Stimulated activated memory B cell treated with anti-CD40 and anti-IgM and Interleukin-4, amounts not matched to agents 10 μg/mL and 1 μg/mL and 100 μg/mL, for 72 hours (primary cell): ENCODE results near the gene SGK1.
"Not testable (repeated sequence)": the region's sequence is repeated elsewhere in the genome, so short reads cannot be mapped to it uniquely, and the experiment has no call there.

Source experiments
- ATAC-seq: fragments of 150-1000 bp; cut with Tn5 transposase; 2 replicates; pipeline ENCODE4 v1.10.0; 2021
- H3K27ac Mint-ChIP-seq: one replicate; pipeline ENCODE4 v1.8.0; 2022; ENCODE audit warnings: mild to moderate bottlenecking, mixed read lengths
- H3K27me3 Mint-ChIP-seq: one replicate; pipeline ENCODE4 v1.8.0; 2022; ENCODE audit warnings: mixed read lengths
- H3K36me3 Mint-ChIP-seq: one replicate; pipeline ENCODE4 v1.8.0; 2022; ENCODE audit warnings: mixed read lengths
- H3K4me1 Mint-ChIP-seq: one replicate; pipeline ENCODE4 v1.8.0; 2022; ENCODE audit warnings: mixed read lengths
- H3K4me3 Mint-ChIP-seq: one replicate; pipeline ENCODE4 v1.8.0; 2022; ENCODE audit warnings: mild to moderate bottlenecking, moderate library complexity, mixed read lengths
- H3K9me3 Mint-ChIP-seq: one replicate; pipeline ENCODE4 v1.8.0; 2022; ENCODE audit warnings: mixed read lengths

The SGK1 gene

DNA sequence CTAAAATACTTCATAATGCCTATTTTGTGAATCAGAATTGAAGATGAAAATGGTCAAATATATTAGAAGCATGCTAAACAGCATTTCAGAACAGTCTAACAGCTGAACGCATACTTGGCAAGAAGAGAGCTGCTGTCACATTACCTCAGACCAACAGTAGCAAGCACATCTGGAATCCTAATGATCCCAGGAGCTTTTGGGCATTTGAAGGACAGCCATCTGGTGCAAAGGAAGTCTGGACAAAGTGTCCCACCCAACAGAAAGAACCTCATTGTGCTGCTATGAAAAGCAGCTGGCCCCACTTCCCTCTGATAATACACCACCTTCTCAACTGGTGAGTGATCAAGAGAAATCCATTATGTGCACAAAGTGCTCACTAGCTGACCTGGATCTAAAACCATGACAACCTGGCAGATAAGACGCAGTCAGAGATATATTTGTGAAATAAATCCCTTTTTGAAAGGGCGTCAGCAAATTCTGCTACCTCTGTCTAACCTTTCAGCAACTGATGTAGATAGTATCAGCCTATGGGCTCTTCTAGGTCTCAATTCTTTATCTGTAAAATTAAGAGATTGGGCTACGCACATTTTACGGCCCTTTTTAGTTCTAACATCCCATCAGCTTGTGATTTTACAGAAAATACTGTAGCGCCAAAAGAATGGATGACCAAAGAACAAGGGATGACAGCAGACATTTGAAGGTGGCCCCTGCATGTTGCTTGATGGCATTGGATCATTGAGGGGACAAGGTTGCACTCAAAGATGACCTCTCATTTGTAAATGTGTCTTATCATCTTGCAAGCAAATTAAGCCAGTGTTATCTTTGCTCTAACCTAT lies 78.7 kb downstream of the SGK1 start:
- Mint-ChIP-seq H3K27ac (no peak overlapping the region), H3K4me1 (peaks cover 43% of the 10 kb centered on the region), H3K36me3 (peaks cover 5% of the 10 kb centered on the region), H3K4me3 (no peak overlapping the region), H3K27me3 (no peaks in the 10 kb centered on the region), H3K9me3 (peaks cover 3% of the 10 kb centered on the region)
- no peak for ATAC-seq

- H3K4me1 Mint-ChIP-seq: peaks cover 45% of the 10 kb centered on the region
- H3K27ac Mint-ChIP-seq: no peak overlapping the region
- H3K4me3 Mint-ChIP-seq: no peak overlapping the region
- ATAC-seq: no peak
- peaks cover 3% of the 10 kb centered on the region for H3K9me3 Mint-ChIP-seq
- H3K36me3 Mint-ChIP-seq: peaks cover 5% of the 10 kb centered on the region
- H3K27me3 Mint-ChIP-seq: no peaks in the 10 kb centered on the region
These were observed 79.9 kb downstream of the SGK1 start for GRCh38 chr6:134238006-134238405.

GRCh38 chr6:134235937-134236751 lies 81.8 kb downstream of the SGK1 start:
- H3K4me3 Mint-ChIP-seq: peak overlapping the region; percentile 31
- no peaks in the 10 kb centered on the region for H3K9me3 Mint-ChIP-seq
- H3K27ac Mint-ChIP-seq: peak overlapping the region; percentile 82
- peaks cover 40% of the 10 kb centered on the region for H3K4me1 Mint-ChIP-seq
- no peaks in the 10 kb centered on the region for H3K27me3 Mint-ChIP-seq
- ATAC-seq: peak; percentile 96
- H3K36me3 Mint-ChIP-seq: no peaks in the 10 kb centered on the region

DNA sequence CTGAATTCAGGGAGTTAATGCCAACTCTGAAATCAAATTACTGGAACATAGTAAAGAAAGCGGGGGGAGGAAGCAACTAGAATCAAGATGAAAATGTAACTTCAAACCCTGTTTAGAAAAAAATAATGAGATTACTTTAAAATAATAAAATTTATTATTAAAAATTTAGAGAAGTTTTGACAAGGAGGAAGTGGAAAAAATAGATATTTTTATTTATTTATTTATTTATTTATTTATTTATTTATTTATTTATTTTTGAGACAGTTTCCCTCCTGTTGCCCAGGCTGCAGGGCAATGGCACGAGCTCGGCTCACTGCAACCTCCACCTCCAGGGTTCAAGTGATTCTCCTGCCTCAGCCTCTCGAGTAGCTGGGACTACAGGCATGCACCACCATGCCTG lies 82.6 kb downstream of the SGK1 start:
- not testable (repeated sequence) for H3K36me3 Mint-ChIP-seq, H3K27me3 Mint-ChIP-seq, ATAC-seq, H3K9me3 Mint-ChIP-seq, H3K4me3 Mint-ChIP-seq
- H3K27ac Mint-ChIP-seq: peak overlapping the region; percentile 82
- H3K4me1 Mint-ChIP-seq: peaks cover 37% of the 10 kb centered on the region

- Mint-ChIP-seq H3K36me3 (no peaks in the 10 kb centered on the region), H3K9me3 (no peaks in the 10 kb centered on the region), H3K27me3 (no peaks in the 10 kb centered on the region), H3K4me1 (peaks cover 33% of the 10 kb centered on the region), H3K27ac (no peak overlapping the region), H3K4me3 (no peak overlapping the region)
- ATAC-seq: no peak
These were observed 84.5 kb downstream of the SGK1 start for GRCh38 chr6:134233180-134233955.

DNA sequence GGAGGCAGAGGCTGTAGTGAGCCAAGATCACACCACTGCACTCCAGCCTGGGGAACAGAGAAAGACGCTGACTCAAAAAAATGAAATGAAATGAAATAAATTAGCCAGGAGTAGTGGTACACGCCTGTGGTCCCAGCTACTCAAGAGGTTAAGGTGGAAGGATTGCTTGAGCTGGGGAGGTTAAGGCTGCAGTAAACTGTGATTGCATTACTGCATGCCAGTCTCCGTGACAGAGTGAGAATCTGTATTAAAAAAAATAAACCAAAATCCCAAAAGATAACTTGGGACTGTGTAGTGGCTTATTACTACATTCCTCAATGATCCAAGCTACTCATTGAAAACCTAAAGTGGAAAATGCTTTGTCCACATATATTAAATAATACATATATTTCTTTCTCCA lies 87.0 kb downstream of the SGK1 start:
- H3K36me3 Mint-ChIP-seq: no peaks in the 10 kb centered on the region
- no peaks in the 10 kb centered on the region for H3K9me3 Mint-ChIP-seq
- H3K27ac Mint-ChIP-seq: no peak overlapping the region
- peaks cover 28% of the 10 kb centered on the region for H3K4me1 Mint-ChIP-seq
- no peak for ATAC-seq
- H3K4me3 Mint-ChIP-seq: no peak overlapping the region
- no peaks in the 10 kb centered on the region for H3K27me3 Mint-ChIP-seq

GRCh38 chr6:134230087-134230700 lies 87.7 kb downstream of the SGK1 start:
- Mint-ChIP-seq H3K4me3 (no peak overlapping the region), H3K4me1 (peaks cover 22% of the 10 kb centered on the region), H3K9me3 (no peaks in the 10 kb centered on the region), H3K27me3 (no peaks in the 10 kb centered on the region), H3K27ac (peak overlapping the region; percentile 32), H3K36me3 (no peaks in the 10 kb centered on the region)
- no peak for ATAC-seq

DNA sequence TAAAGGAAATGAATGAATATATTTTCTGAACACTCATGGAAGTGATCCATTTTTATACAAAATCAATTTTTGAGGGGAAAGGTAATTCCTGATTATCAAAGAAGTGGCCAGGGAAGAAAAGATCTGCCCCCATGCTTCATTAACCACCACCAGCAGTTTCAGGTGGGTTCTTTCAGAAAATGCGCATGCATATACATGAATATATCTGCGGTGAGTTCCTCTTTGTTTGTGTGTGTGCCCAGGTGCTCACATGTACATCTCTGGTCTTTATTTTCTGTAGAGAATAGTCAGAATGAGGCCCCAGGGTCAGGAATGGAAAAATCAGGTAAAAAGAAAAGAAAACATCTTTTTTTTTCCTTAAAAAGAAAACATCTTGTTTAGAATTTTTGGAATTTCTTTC lies 88.4 kb downstream of the SGK1 start:
- Mint-ChIP-seq H3K36me3 (no peaks in the 10 kb centered on the region), H3K9me3 (no peaks in the 10 kb centered on the region), H3K4me1 (peaks cover 16% of the 10 kb centered on the region), H3K4me3 (no peak overlapping the region), H3K27ac (no peak overlapping the region), H3K27me3 (no peaks in the 10 kb centered on the region)
- ATAC-seq: no peak

DNA sequence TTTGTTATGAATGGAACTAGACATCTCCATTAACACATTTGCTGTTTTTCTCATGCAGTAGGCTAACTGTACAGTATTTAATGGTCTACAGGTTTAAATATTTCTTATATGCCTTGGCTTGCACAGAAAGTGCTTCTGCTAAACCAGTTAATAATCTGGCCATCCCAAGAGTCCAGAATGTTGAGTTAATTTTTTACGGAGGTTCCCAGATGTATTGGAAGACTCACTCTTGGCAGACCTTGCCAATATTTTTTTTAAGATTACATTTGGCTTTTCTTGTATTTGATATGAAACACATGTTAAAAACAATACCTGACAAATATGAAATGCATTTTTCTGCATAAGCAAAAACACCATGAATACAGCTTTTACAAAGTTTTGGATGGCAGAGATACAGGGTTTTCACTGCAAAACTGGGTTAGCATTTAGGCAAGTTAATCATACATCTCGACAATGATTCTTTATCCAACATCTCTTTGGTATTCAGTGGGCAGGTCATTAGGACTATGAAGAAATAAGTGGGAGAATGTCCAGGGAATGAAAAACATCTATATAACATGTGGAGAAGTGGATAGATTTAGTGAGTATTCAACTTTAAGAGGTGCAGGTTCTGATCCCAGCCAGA lies 94.0 kb downstream of the SGK1 start:
- no peaks in the 10 kb centered on the region for H3K4me1 Mint-ChIP-seq
- no peak overlapping the region for H3K27ac Mint-ChIP-seq
- no peak overlapping the region for H3K4me3 Mint-ChIP-seq
- ATAC-seq: no peak
- no peaks in the 10 kb centered on the region for H3K9me3 Mint-ChIP-seq
- H3K36me3 Mint-ChIP-seq: no peaks in the 10 kb centered on the region
- H3K27me3 Mint-ChIP-seq: no peaks in the 10 kb centered on the region

DNA sequence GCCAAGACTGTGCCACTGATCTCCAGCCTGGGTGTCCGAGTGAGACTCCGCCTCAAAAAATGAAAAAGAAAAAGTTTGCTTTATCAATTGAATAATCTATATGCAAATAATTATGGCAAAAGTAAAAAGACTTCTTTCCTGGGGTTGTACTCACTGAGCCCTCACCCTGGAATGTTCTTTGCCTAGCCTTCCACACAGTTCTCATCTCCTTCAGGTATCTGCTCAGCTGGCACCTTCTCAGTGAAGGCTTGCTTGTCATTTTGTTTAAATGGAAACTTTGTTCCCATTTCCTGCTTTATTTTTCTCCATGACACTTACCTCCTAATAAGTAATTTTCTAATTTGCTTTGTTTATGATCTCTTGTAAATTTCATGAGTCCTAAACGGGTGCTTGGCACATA lies 96.7 kb downstream of the SGK1 start:
- Mint-ChIP-seq H3K27me3 (no peaks in the 10 kb centered on the region), H3K36me3 (peaks cover 6% of the 10 kb centered on the region), H3K4me1 (peaks cover 15% of the 10 kb centered on the region), H3K4me3 (no peak overlapping the region), H3K27ac (no peak overlapping the region), H3K9me3 (peaks cover 4% of the 10 kb centered on the region)
- ATAC-seq: no peak

- Mint-ChIP-seq H3K4me3 (no peak overlapping the region), H3K4me1 (peaks cover 20% of the 10 kb centered on the region), H3K36me3 (peaks cover 6% of the 10 kb centered on the region), H3K27me3 (no peaks in the 10 kb centered on the region), H3K9me3 (peaks cover 4% of the 10 kb centered on the region), H3K27ac (no peak overlapping the region)
- ATAC-seq: no peak
These were observed 100.1 kb downstream of the SGK1 start for GRCh38 chr6:134217798-134218140.

DNA sequence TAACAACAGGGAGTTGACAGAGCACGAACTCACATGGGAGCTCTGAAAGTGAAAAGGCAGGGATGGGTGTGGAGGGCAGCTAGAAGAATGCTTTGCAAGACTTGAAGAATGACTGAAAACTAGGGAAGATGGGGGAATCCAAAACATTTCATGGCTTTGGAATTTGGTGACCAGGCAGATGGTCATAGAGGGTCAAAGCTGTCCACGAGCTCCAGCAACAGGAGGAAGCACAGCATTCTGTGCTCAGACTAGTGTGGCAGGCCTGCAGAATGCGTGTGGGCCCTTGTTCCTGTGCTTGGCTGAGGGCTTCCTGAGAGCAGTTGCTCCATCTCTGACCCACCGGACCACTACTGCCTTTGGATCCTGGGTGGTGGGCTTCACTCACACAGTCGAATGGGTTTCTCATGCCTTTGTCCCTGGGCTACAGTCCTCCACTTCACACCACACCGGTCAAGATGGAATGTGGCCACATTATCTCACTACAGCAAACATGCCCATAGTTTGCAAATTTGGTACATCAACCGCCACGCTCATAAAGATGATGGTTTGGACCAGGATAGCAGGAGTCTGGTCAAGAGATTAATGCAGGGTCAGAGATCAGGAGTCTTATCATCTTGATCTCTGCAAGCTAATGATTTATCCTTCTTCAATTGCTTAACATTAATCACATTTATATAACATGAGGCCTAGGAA lies 100.7 kb downstream of the SGK1 start:
- Mint-ChIP-seq H3K27ac (peak overlapping the region; percentile 80), H3K4me3 (no peak overlapping the region), H3K9me3 (peaks cover 4% of the 10 kb centered on the region), H3K4me1 (peaks cover 20% of the 10 kb centered on the region), H3K27me3 (no peaks in the 10 kb centered on the region), H3K36me3 (peaks cover 6% of the 10 kb centered on the region)
- no peak for ATAC-seq

DNA sequence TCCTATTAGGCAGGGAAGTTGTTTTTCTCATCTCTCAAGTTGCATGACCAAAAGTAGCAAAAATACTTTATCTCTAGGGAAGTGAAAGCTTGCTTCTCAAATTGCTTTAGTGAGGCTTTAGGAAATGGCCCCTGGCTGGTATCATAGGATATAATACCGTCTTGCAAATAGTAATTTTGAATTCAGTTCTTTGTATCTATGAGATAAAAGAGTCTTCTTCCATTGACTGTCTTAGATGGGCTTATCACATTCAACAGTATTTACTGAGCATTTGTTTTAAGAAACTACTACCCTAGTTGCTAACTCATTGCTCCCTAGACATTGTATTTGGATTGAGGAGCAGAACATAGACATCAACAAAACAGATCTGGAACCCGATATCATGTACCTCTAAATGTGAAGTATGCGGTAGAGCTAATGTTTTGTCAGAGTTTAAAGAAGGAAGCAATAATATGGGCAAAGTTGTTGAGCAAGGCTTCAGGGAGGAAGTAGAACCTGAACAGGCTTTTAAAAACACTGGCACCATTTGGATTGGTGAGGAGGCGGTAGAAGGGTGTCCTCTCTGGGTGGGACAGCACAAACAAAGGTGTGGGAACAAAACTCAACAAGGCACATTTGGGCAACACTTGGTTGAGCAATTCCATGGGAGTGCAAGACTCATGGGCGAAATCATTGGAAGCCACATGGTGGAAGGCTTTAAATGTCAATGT lies 101.5 kb downstream of the SGK1 start:
- Mint-ChIP-seq H3K27ac (peak overlapping the region; percentile 80), H3K4me3 (no peak overlapping the region), H3K36me3 (peaks cover 6% of the 10 kb centered on the region), H3K4me1 (peaks cover 20% of the 10 kb centered on the region), H3K9me3 (peaks cover 4% of the 10 kb centered on the region), H3K27me3 (no peaks in the 10 kb centered on the region)
- peak; percentile 60 for ATAC-seq

GRCh38 chr6:134213410-134213809 lies 104.5 kb downstream of the SGK1 start:
- H3K4me3 Mint-ChIP-seq, ATAC-seq, H3K27me3 Mint-ChIP-seq, H3K36me3 Mint-ChIP-seq, H3K27ac Mint-ChIP-seq, H3K9me3 Mint-ChIP-seq: not testable (repeated sequence)
- peaks cover 28% of the 10 kb centered on the region for H3K4me1 Mint-ChIP-seq
